Activated CD8-positive, alpha-beta memory T cell treated with anti-CD3 and anti-CD28 coated beads for 36 hours (primary cell): Measurements from ENCODE around the gene TTLL11. TPM values are rescaled to one million over a fixed set of nuclear protein-coding genes. Genes with fewer than 3 reads are reported as not detected.

ENCODE experiments used
- CTCF ChIA-PET: fragments of 350-600 bp; sonication (Branson Sonifier 250); formaldehyde crosslinking; loops from one replicate; lab custom pipeline; 2021; ENCODE audit warnings: antibody characterized with exemption; lab: Charles Lee
- POLR2A ChIA-PET: fragments of 350-600 bp; sonication (Branson Sonifier 250); formaldehyde crosslinking; loops from one replicate; lab custom pipeline; 2021; ENCODE audit warnings: antibody characterized with exemption; lab: Charles Lee
- total RNA-seq, 2 experiments: library from RNA; stranded (reverse); gene quantifications; one replicate each; pipeline ENCODE4 v1.2.3, GENCODE V29; 2021

Gene TTLL11
- total RNA-seq = 1 to 10 TPM; 2.0 to 2.6 TPM

- ChIA-PET CTCF (interaction anchor here (0.7 to 2.6 kb wide), 4 partner anchors 31 to 258 kb away, joined by 3 to 14 read pairs (median 4); no protein-coding TSS in a partner anchor), POLR2A (interaction anchor here (0.7 to 0.8 kb wide), 2 partner anchors 11 to 41 kb away, joined by 3 to 4 read pairs; no protein-coding TSS in a partner anchor)
These were observed at the start of gene TTLL11 for GRCh38 chr9:122092611-122093506. Gene TTLL11 (minus strand): TSS chr9:122093308. CDS start chr9:122093148, 160 bp downstream.

DNA sequence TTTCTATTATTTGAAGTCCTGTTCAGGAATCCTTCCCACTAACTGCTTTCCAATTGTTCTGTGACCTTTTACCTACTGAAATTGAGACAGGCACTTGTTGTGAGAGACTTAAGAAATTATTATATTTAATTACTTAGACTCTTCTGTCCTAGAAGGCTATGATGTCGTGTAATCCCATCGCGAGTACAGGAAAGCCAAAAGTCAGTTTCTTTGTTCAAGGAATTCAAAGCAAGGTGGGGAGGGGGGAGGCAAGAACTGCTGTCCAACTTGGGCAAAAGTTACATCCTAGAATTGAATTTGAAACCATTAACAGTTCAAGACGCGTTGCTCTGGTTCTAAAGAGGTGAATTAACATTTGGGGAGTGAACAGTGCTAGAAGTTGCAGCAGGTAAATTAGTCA is 48.6 kb upstream of the TTLL11 start:
- ChIA-PET POLR2A (no interaction called here), CTCF (no interaction called here)

- POLR2A ChIA-PET = no interaction called here
- CTCF ChIA-PET = no interaction called here
These were observed 47.5 kb upstream of the TTLL11 start for GRCh38 chr9:122140368-122141193.

GRCh38 chr9:122138560-122139268 is 45.6 kb upstream of the TTLL11 start:
- CTCF ChIA-PET = no interaction called here
- POLR2A ChIA-PET = no interaction called here

DNA sequence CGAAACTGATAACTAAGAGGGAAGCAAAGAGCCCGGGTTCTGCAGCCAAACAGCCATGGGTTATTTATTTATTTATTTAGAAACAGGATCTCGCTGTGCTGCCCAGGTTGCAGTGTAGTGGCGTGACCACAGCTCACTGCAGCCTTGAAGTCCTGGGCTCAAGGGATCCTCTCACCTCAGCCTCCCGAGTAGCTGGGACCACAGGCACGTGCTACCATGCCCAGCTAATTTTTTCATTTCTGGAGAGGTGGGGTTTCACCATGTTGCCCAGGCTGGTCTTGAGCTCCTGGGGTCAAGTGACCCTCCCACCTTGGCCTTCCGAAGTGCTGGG is 42.4 kb upstream of the TTLL11 start:
- CTCF ChIA-PET = interaction anchor here (3.5 kb wide), 1 partner anchor 9 kb away, joined by 12 read pairs; no protein-coding TSS in a partner anchor
- POLR2A ChIA-PET = no interaction called here

DNA sequence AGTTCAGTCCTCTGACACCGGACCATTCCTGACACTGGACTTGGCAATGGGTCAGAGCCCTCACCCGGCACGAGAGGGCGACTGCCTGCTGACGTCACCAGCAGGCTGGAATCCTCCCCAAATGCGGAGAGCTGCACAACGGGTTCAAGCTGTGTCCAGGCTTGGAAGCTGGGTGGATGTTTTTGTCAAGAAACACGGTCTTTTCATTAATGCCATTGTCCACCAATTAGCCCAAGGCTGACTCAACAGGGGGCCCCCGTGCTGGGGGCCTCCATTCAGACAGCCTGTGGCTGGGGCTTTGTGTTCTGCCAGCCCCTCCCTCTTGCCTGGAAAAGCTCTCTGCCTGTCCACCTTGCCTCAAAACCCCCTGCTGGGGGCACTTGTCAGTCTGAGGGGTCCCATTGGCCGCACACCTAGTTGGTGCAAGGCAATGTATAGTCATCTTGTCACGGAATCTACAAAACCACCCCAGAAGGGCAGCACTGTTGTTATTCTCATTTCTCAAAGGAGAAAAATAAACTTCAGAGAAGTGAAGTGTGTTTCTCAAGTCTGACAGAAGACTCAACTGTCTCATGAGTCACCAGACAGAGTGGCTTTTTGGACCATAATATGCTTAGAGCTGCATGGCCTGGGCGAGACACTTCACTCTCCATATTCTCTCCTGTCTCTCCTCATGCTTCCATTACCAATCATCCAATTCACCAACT is 41.9 kb upstream of the TTLL11 start:
- ChIA-PET POLR2A (no interaction called here), CTCF (interaction anchor here (2.0 to 3.5 kb wide), 2 partner anchors 9 to 12 kb away, joined by 8 to 12 read pairs; no protein-coding TSS in a partner anchor)

DNA sequence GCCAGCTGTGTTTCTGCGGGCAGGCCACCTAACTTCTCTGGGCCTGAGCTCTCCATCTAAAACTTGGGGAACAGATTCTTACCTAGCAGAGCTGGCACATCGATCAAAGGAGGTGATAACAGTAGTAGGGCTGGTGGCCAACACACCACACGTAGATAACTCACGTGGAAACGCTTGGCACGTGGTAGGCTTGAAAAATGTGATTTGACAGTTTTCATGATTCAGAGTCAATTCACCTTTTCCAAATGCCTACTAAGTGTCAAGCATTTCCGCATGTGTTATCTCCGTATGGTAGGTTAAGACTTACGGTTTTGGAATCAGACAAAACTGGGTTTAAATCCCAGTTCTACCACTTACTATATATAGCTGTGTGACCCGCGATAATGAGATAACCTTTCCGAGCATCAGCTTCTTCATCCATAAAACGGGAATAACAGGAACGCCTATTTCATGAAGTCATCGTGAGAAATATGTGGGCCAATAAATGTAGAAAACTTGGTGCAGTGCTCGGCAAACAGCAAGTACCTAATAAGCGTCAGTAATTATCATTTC is 41.0 kb upstream of the TTLL11 start:
- ChIA-PET CTCF (interaction anchor here (0.6 to 2.0 kb wide), 3 partner anchors 9 to 17 kb away, joined by 4 to 8 read pairs (median 5); no protein-coding TSS in a partner anchor), POLR2A (no interaction called here)

DNA sequence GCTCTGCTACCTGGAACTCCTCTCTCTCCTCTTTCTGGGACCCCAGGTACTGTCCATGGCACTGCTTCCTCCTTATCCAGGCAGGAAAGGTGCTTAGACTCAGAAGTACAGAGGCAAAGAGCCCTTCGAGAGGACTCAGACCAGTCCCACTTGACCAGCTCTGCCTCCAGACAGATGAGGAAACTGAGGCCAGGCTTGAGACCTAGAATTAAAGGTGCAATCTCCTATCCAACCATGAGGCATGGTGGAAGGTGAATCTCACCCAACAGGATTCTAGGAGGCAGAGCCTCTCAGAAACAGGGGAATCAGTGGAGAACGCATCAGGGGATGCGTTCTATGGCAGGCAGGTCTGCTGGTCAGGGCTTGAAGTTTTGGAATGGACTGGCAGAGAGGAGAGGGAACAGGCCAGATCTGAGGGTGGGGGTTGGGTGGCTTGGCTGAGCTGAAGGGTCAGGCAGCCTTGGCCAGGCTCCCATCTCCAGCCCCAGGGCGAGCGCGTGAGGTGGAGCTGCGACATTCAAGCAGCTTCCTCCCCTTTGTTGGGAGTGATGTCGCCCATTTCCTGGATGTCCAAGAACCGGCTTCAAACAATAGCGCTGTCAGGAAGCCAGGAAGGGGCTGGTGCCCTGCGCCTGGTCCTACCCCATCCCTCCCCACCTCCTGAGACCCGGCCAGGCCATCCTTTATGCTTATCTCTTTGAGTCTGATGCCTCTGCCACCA is 40.3 kb upstream of the TTLL11 start:
- ChIA-PET CTCF (interaction anchor here (1.3 to 2.0 kb wide), 2 partner anchors 8 to 11 kb away, joined by 4 to 8 read pairs; no protein-coding TSS in a partner anchor), POLR2A (no interaction called here)

DNA sequence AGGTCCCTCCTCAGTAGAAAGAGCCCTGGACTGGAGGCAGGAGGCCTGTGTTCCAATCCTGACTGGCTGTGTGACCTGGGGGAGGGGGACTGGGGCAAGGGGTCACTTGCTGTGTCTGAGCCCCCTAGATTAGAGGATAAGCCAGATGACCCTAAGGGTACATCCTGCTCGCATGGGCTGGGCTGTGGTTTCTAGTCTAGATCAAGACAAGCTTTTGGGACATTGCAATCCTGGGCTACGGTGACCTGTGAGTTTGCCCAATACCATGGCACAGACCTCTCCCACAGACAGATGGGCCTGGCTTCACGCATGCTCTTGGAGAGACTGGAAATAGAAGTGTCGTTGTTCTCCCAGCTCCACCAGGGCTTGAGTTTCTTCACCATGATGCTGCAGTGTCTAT is 39.4 kb upstream of the TTLL11 start:
- ChIA-PET CTCF (interaction anchor here (2.0 kb wide), 1 partner anchor 10 kb away, joined by 8 read pairs; no protein-coding TSS in a partner anchor), POLR2A (no interaction called here)

DNA sequence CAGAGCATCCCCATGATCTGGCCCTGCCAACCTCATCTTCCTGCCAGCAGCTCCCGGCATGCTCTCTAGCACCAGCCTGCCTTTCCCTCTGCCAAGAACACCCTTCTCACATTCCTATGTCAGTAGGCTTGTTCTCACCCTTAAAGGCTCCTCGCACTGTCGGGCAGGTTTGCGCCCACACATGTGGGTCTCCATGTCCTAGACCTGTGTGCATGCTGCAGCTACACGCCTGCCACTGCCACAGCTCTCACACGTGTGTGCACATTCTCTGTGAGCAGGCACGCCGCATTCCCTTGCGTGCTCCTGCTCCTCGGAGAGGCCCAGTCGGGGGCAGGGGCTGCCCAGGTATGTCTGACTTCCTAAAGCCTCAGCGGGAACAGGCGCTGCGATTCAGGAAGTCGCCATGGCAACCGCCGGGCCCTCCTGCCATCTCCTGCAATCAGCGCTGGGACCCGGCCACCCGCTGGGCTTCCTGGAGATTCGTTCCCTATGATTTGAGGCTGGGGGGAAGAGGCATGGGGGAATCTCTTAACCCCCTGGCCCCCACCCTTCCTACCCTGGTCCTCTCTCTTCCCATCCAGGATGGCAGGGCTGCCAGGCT is 38.4 kb upstream of the TTLL11 start:
- ChIA-PET POLR2A (no interaction called here), CTCF (no interaction called here)

GRCh38 chr9:122130837-122131236 is 37.7 kb upstream of the TTLL11 start:
- ChIA-PET CTCF (no interaction called here), POLR2A (no interaction called here)

DNA sequence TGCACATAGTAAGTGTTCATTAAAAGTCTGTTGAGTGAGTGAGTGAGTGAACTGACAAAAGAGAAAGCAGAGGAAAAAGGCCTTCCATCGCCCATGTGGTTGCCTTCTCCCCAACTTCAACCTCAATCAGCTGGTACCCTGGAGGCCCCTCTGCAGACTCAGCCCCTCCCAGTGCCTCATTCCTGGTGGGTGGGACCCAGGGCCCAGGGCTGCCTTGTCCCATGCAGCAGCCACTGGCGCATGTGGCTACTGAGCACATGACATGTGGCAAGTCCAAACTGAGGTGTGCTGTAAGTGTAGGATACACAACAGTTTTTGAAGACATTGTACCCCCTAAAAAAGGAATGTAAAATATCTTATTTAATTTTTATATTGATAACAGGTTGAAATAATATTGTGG is 36.9 kb upstream of the TTLL11 start:
- ChIA-PET POLR2A (no interaction called here), CTCF (interaction anchor here (1.0 kb wide), 1 partner anchor 31 kb away, joined by 4 read pairs; no protein-coding TSS in a partner anchor)

GRCh38 chr9:122128969-122129343 is 35.8 kb upstream of the TTLL11 start:
- POLR2A ChIA-PET = no interaction called here
- CTCF ChIA-PET = interaction anchor here (0.6 to 1.0 kb wide), 2 partner anchors 17 to 30 kb away, joined by 3 to 4 read pairs; no protein-coding TSS in a partner anchor

DNA sequence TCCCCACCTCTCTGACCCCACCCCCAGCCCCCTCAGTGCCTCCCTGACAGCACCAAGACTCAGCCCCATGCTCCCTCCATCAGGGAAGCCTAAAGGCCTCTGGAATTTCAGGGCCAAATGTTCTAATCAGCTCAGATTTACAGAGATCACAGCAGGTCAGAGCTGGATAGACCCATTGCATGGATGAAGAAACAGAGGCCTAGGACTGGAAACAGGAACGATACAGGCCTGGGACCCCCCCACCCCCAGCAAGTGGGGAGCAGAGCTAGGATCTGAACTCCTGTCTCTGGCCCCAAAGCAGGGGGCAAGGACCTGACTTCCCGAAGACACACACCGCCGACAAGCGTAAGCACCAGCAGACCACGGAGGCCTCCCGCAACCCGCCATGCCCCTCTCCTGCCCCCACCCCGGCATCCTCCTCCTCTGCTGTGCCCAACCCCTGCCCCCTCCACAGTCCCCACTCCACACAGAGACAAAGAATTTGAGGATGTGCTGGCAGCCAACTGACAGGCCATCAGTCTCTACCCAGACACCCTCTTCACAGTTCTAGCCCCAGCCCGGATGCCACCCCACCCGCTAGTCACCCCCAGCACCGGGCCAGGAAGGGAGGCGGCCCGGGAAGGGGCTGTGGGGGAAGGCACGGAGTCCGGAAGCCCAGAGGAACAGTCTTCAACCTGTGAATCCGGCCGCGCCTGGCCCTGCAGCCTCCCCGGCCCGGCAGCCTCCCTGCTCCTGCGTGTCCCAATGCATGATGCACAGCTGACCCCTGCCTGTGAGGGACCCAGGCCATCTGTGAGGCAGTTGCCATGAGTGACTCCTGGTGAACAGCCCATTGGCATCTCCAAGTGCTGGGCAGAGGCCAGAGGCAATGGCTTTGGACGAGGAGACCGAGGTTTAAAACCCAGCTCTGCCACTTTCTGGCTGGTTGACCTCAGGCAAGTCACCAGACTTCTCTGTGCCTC is 35.2 kb upstream of the TTLL11 start:
- CTCF ChIA-PET = interaction anchor here (0.6 to 3.3 kb wide), 3 partner anchors 8 to 33 kb away, joined by 3 to 12 read pairs (median 5); no protein-coding TSS in a partner anchor
- POLR2A ChIA-PET = no interaction called here

DNA sequence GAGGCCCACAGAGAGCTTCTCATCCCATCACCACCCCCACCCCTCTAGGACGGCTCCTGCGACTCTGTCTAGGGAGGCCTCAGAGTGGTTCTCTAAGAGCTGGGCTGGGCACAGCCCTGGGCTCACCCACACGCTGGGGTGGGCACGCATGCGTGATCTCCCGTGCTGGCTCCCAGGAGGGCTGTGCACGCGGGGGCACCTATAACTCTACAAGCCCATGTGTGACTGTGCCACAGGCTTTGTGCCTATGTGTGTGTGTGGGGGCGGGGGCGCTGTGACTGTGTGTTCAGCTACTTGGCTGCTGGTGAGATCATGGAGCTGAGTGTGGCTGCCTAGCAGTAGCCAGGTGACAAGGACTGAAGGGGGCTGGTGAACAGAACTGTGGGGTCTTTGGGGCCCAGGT is 34.3 kb upstream of the TTLL11 start:
- POLR2A ChIA-PET = no interaction called here
- CTCF ChIA-PET = interaction anchor here (1.3 to 6.8 kb wide), 3 partner anchors 9 to 223 kb away, joined by 5 to 66 read pairs (median 12); no protein-coding TSS in a partner anchor
